Putamen (tissue), 1 donor: Measurements from ENCODE around the gene MND1.

ENCODE experiments used
- DNase-seq: peaks from one replicate; pipeline ENCODE4 v3.0.0-alpha.2; 2016; ENCODE audit warnings: low spot score

Gene MND1

GRCh38 chr4:153346563-153346962 is 2.1 kb downstream of the MND1 start:
- peak; percentile 49 for DNase-seq

DNA sequence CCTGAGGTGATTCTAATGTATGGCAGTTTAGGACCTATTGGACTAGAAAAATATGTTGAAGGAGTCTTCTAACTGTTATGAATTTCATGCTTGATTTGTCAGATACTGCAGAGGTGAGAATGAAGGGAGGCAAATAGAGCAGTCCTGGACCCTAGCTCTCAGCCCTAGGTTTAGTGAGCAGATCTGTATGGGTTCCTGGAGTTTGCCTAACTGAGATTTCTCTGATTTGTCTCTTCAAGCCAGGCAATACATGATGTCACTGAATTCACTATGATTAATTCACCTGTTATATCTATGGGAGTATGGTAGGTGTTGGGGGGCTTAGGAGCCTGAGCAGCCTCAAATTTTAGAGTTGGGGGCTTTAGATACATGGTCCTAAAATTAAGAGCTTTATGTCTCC is 2.6 kb downstream of the MND1 start:
- no peak for DNase-seq

- DNase-seq: no peak
These were observed 3.5 kb downstream of the MND1 start for GRCh38 chr4:153348006-153348405.

GRCh38 chr4:153349206-153349805 is 4.8 kb downstream of the MND1 start:
- DNase-seq: no peak

DNA sequence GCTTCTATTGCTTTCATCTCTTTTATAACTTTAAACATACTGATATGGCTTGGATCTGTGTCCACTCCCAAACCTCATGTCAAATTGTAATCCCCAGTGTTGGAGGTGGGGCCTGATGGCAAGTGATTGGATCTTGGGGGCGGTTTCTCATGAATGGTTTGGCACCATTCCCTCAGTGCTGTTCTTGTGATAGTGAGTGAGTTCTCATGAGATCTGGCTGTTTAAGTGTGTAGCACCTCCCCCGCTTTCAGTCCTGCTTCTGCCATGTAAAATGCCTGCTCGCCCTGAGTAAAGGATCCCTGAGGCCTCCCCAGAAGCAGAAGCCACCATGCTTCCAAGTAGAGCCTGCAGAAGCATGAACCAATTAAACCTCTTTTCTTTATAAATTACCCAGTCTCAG is 17.7 kb downstream of the MND1 start:
- no peak for DNase-seq

GRCh38 chr4:153364061-153364460 is 19.6 kb downstream of the MND1 start:
- DNase-seq: no peak

- DNase-seq: no peak
These were observed 20.5 kb downstream of the MND1 start for GRCh38 chr4:153365003-153365402.

DNA sequence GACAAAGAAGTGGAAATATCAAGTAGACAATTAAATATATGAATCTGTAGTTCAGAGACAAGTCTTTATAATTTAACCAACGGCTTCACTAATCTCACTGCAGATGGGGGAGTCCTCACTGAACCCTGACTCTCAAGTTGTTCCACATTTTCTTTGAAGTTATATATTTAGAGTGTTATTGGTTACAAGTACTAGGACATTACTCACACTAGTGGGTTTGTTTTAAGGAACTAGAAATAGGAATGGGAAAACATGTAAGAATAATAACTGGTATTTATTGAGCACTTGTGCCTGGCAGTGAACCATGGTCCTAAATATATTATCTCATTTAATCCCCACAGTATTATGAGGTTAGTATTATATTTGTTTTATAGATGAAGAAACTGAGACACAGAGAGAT is 22.0 kb downstream of the MND1 start:
- DNase-seq: no peak

DNA sequence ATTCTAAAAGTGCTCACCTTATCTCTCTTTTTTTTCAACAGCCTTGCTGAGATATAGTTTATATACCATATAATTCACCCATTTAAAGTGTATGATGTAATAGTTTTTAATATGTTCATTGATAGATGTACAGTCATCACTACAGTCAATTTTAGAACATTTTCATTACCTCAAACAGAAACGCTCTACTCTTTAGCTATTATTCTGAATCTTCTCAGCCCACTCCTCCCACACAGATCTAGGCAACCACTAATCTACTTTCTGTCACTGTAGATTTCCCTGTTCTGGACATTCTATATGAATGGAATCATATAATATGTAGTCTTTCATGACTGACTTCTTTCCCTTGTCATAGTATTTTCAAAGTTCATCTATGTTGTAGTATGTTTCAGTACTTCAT is 22.6 kb downstream of the MND1 start:
- no peak for DNase-seq

DNA sequence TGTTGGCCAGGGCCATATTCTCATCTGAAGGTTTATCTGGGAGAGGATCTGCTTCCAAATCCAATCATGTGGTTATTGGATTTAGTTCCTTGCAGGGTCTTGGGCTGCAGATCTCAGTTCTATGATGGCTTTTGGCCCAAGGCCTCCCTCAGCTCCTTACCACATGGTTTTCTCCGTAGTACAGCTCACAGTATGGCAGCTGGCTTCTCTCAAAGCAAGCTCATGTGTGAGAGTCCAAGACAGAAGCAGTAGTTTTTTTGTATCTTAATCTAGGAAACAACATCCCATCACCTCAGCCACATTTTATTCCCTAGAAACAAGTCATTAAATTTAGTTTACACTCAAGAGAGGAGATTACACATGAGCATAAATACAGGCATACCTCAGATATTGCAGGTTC is 24.5 kb downstream of the MND1 start:
- DNase-seq: no peak

DNA sequence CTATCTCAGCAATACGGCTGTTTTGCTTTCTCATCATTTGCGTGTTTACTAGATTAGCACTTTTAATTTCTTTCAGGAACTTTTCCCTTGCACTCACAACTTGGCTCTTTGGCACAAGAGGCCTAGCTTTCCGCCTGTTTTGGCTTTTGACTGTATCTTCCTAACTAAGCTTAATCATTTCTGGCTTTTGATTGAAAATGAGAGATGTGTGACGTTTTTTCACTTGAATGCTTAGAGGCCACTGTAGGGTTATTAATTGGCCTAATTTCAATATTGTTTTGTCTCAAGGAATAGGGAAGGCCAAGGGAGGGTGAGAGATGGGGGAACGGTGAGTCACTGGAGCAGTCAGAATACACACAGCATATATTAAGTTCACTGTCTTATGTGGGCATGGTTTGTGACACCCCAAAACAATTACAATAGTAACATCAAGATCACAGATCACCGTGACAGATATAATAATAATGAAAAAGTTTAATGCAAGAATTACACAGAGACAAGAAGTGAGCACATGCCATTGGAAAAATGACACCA is 27.3 kb downstream of the MND1 start:
- DNase-seq: no peak

GRCh38 chr4:153372967-153373562 is 28.6 kb downstream of the MND1 start:
- DNase-seq: no peak

- no peak for DNase-seq
These were observed 30.0 kb downstream of the MND1 start for GRCh38 chr4:153374442-153374841.

GRCh38 chr4:153375303-153375702 is 30.8 kb downstream of the MND1 start:
- no peak for DNase-seq

- no peak for DNase-seq
These were observed 38.6 kb downstream of the MND1 start for GRCh38 chr4:153383131-153383530.

GRCh38 chr4:153384160-153384559 is 39.7 kb downstream of the MND1 start:
- no peak for DNase-seq

GRCh38 chr4:153385784-153386183 is 41.3 kb downstream of the MND1 start:
- no peak for DNase-seq

- DNase-seq: no peak
These were observed 43.5 kb downstream of the MND1 start for GRCh38 chr4:153387981-153388380.

DNA sequence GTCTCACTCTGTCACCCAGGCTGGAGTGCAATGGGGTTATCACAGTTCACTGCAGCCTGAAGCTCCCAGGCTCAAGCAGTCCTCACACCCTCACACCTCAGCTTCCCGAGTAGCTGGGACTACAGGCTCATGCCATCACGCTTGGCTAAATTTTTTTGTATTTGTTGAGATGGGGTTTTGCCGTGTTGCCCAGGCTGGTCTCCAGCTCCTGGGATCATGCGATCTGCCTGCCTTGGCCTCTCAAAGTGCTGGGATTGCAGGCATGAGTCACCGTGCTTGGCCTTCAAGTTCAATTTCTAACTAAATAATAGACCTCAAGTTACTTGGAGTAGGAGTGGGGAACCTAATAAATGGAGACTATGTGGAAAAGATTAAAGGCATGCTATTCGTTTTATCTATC is 48.9 kb downstream of the MND1 start:
- DNase-seq: no peak

GRCh38 chr4:153394945-153395344 is 50.5 kb downstream of the MND1 start:
- DNase-seq: no peak

DNA sequence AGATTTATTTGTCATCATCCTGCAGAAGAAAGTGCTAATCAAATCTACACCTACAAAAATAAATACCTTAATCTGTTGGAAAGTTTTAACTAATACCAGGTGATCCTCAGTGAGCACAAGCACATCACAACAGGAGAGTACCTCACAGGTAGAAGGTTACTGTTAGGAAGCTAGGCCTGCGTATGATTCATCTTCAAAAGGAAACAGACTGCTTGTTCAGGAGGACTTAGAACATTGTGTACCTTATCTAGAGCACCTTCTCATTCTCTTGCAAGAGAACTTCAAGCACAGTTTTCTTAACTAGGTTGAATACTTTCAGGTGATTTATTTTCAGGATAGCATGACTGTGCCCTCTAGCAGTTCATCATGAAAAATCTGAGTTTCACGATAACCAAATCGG is 54.2 kb downstream of the MND1 start:
- DNase-seq: no peak

DNA sequence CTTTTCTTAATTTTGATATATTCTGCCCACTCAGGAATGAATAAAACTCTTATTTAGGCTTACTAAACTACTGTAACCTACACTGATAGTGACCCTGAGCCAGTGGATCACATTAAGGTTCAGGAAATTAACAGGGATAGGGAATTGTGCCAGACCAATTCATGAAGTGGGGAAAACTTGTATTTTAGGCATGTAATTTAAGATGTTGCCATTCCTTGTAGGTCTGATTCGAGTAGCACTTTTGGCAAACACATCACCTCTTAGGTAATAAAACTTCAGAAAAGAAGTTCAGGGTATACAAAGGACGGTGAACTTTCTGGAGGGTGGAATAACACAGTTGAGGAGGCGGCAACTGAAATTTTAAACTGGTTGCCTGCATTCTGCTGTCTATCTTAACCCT is 54.9 kb downstream of the MND1 start:
- DNase-seq: no peak

DNA sequence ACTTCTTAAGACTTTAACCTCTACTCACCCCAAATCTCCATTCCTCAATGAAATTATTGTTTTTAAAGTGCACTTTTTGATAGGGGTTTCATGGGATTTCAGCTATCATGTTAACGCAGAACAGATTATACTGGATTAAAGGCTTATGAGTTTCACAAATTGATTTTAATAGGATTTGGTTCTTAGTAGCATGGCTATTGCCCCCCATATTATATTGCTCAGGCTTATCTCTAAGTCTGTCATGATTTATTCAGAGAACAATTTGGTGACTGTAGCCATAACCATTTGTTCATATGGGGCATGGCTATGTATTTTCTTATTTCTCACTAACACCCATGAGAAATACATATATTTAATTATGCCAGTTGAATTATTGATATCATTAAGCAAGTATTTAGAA is 57.0 kb downstream of the MND1 start:
- no peak for DNase-seq

GRCh38 chr4:153402366-153402765 is 57.9 kb downstream of the MND1 start:
- DNase-seq: no peak
